Stimulated activated CD4-positive, alpha-beta T cell treated with anti-CD3 and anti-CD28 coated beads, Interleukin-15, amount 100 ng/mL, for 1 hour (primary cell): ENCODE measurements around the gene PCDHA13.
A peak's percentile ranks its signal among the peaks of the same experiment; 100 is the strongest.
"Not testable (repeated sequence)": the region's sequence is repeated elsewhere in the genome, so short reads cannot be mapped to it uniquely, and the experiment has no call there.

Source experiments
- DNase-seq, 2 donors: peaks; one replicate each; pipeline ENCODE4 v3.0.0-alpha.2; 2020; ENCODE audit warnings: low read depth in 1 of 2, low spot score in 1 of 2

The PCDHA13 gene

GRCh38 chr5:140868721-140869554, 13.0 kb upstream of the PCDHA13 start, which contains the start of gene PCDHA11:
Gene PCDHA11, plus strand, starts transcription at chr5:140868957. Its CDS starts 147 bp downstream, at chr5:140869104.
- no peak for DNase-seq

- DNase-seq = no peak
Measured at GRCh38 chr5:140869555-140869886, 12.4 kb upstream of the PCDHA13 start.

- DNase-seq = no peak
Measured at GRCh38 chr5:140870221-140871201, 11.4 kb upstream of the PCDHA13 start.

- DNase-seq = no peak
Measured at GRCh38 chr5:140875085-140876065, 6.5 kb upstream of the PCDHA13 start, which contains the start of gene PCDHA12. Gene PCDHA12, plus strand, starts transcription at chr5:140875308. Its CDS starts 165 bp downstream, at chr5:140875473.

GRCh38 chr5:140876541-140877261, 5.2 kb upstream of the PCDHA13 start:
- not testable (repeated sequence) for DNase-seq

GRCh38 chr5:140877262-140877581, 4.7 kb upstream of the PCDHA13 start:
- no peak for DNase-seq

- no peak for DNase-seq
Measured at GRCh38 chr5:140882591-140882899, 621 bp downstream of the PCDHA13 start.

- DNase-seq = no peak
Measured at GRCh38 chr5:140883373-140883772, 1.4 kb downstream of the PCDHA13 start.

GRCh38 chr5:140883927-140884697, 2.2 kb downstream of the PCDHA13 start:
- no peak for DNase-seq

- no peak for DNase-seq
Measured at GRCh38 chr5:140916325-140916724, 34.4 kb downstream of the PCDHA13 start.

- no peak for DNase-seq
Measured at GRCh38 chr5:140923601-140924000, 41.7 kb downstream of the PCDHA13 start.

GRCh38 chr5:140925806-140926442, 44.0 kb downstream of the PCDHA13 start, which contains the start of gene PCDHAC1:
Gene PCDHAC1, plus strand, starts transcription at chr5:140926299. Its CDS starts 594 bp downstream, at chr5:140926893.
- DNase-seq = no peak

GRCh38 chr5:140926443-140927227, 44.7 kb downstream of the PCDHA13 start:
- peak in 1 of 2 donors; percentile 7 for DNase-seq

- no peak for DNase-seq
Measured at GRCh38 chr5:140927228-140927573, 45.3 kb downstream of the PCDHA13 start.
